Testis (tissue), 3 donors: ENCODE results near the gene SPINK9. TPM values are rescaled to one million over a fixed set of nuclear protein-coding genes. Genes with fewer than 3 reads are reported as not detected.

Experiments
- DNase-seq: peaks from one replicate; pipeline ENCODE4 v3.0.0-alpha.2; 2019
- H3K27ac ChIP-seq, 2 donors: fragments of 200-600 bp; sonication (generic); one replicate each; pipeline ENCODE4 v1.5.1; 2019
- H3K27me3 ChIP-seq: fragments of 200-600 bp; sonication (generic); one replicate; pipeline ENCODE4 v1.5.1; 2019
- H3K36me3 ChIP-seq: fragments of 200-600 bp; sonication (generic); one replicate; pipeline ENCODE4 v1.5.1; 2017; ENCODE audit warnings: low read depth; ENCODE audit errors: missing control alignments
- H3K4me1 ChIP-seq: fragments of 200-600 bp; sonication (generic); one replicate; pipeline ENCODE4 v1.5.1; 2019
- H3K4me3 ChIP-seq, 2 donors: fragments of 200-600 bp; sonication (generic); one replicate each; pipeline ENCODE4 v1.5.1; 2017 to 2019
- H3K9me3 ChIP-seq: fragments of 200-600 bp; sonication (generic); one replicate; pipeline ENCODE4 v1.5.1; 2017
- POLR2A ChIP-seq: fragments of 450-650 bp; IDR thresholded peaks from one replicate; pipeline ENCODE4 v1.6.1; 2017; ENCODE audit warnings: antibody characterized with exemption, mild to moderate bottlenecking, moderate library complexity
- WGBS, 2 donors: methylation state at CpG; one replicate each; pipeline ENCODE4 v1.1.5; 2018; 5-methylcytosine and 5-hydroxymethylcytosine counted together
- intact Hi-C: fragments of 100-400 bp; cut with DNase I; formaldehyde crosslinking; loops from one replicate; pipeline ENCODE4 v1.15.1; 2023; ENCODE audit warnings: low total_unique reads
- polyA plus RNA-seq: library from polyadenylated mRNA; stranded (reverse); fragments of 350-450 nt; fragmentation: Illumina TruSeq; extraction: RNeasy Lipid Tissue Mini Kit (QIAGEN cat#74804); gene quantifications from one replicate; pipeline ENCODE4 v1.2.3, GENCODE V29; 2014; ENCODE audit warnings: low read depth, low replicate concordance; ENCODE audit not compliant: insufficient read depth
- total RNA-seq, 2 donors: library from RNA; depleted of rRNA; stranded (reverse); fragments of >200 nt; gene quantifications; one replicate each; pipeline ENCODE4 v1.2.3, GENCODE V29; 2016
- TF ChIP-seq, protein P1 (sequence below), 3 experiments: fragments of 450-650 bp in 2 of 3; fragments of 200-600 bp in 1 of 3; sonication (generic) in 1 of 3; IDR thresholded peaks; one replicate each; pipeline ENCODE4 v1.5.1; 2016 to 2019; ENCODE audit warnings: antibody characterized with exemption in 3 of 3, mild to moderate bottlenecking in 2 of 3, moderate library complexity in 1 of 3

The SPINK9 gene
- total and polyA plus RNA-seq, 3 donors from 2014 or later = not detected

DNA sequence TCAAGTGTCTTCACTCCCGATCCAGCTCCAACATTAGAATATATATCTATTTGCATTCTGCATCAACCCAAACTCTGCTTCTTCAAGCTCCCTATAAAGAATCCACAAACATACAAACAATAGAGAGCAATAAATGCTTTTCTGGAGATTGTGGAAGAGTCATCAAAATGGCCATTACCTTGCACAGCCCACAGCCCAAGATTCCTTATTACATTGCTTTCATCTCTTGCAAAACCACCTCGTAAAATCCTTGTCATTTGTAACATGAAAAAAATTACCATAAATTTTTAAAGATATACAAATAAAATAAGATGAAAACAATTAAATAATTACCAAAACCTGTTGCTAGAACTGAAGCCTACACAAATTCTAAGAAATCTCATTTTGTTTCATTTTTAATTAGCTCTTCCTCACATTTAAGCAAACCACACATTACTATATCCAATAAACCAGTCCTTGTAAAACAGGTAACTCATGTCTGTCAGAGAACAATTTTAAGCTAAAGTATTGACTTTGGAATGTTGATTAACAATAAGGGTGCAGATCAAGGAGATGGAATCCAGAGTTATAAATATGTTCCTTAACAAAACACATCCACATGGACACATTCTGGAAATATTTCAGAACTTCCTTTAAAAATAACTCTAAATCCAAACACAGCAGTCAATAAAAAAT lies 7.1 kb downstream of the SPINK9 start:
- H3K4me1 ChIP-seq = no peaks in the 10 kb centered on the region
- H3K36me3 ChIP-seq = no peaks in the 10 kb centered on the region
- no peaks in the 10 kb centered on the region for H3K9me3 ChIP-seq
- H3K27ac ChIP-seq = no peak overlapping the region
- WGBS, 2 donors = 88 to 94% methylated on average over 2 of the region's 2 CpGs
- intact Hi-C loops = no loop called here
- no peaks in the 10 kb centered on the region for H3K27me3 ChIP-seq
- no peak overlapping the region for H3K4me3 ChIP-seq
- no peak for DNase-seq
- no peak for TF ChIP-seq POLR2A
- TF ChIP-seq, protein P1, sequence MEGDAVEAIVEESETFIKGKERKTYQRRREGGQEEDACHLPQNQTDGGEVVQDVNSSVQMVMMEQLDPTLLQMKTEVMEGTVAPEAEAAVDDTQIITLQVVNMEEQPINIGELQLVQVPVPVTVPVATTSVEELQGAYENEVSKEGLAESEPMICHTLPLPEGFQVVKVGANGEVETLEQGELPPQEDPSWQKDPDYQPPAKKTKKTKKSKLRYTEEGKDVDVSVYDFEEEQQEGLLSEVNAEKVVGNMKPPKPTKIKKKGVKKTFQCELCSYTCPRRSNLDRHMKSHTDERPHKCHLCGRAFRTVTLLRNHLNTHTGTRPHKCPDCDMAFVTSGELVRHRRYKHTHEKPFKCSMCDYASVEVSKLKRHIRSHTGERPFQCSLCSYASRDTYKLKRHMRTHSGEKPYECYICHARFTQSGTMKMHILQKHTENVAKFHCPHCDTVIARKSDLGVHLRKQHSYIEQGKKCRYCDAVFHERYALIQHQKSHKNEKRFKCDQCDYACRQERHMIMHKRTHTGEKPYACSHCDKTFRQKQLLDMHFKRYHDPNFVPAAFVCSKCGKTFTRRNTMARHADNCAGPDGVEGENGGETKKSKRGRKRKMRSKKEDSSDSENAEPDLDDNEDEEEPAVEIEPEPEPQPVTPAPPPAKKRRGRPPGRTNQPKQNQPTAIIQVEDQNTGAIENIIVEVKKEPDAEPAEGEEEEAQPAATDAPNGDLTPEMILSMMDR (IDR thresholded peaks at IDR 0.05) = no peak

DNA sequence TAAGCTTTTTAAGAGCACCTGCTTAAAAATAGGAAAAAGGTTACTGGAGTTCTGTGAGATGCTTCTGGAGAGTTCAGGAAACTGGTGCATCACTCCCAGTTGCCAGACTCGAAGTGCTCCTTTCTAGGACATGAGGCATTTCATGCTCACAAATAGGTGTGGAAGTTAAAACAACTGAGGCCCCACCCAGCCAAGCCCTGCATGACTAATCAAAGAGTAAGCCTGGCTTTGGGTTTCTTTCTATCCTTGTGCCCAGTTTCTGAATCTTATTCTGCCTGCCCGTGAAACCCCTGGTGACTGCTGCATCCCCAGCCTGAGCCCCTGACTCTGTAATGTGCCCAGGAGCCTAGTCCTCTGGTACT lies 7.7 kb downstream of the SPINK9 start:
- H3K4me1 ChIP-seq = no peaks in the 10 kb centered on the region
- intact Hi-C loops = no loop called here
- H3K36me3 ChIP-seq = no peaks in the 10 kb centered on the region
- H3K27ac ChIP-seq = no peak overlapping the region
- no peak overlapping the region for H3K4me3 ChIP-seq
- TF ChIP-seq, protein P1 (IDR thresholded peaks at IDR 0.05) = no peak
- TF ChIP-seq POLR2A = no peak
- H3K27me3 ChIP-seq = no peaks in the 10 kb centered on the region
- no peaks in the 10 kb centered on the region for H3K9me3 ChIP-seq
- DNase-seq = no peak
- 77 to 85% methylated on average over 2 of the region's 2 CpGs for WGBS, 2 donors

DNA sequence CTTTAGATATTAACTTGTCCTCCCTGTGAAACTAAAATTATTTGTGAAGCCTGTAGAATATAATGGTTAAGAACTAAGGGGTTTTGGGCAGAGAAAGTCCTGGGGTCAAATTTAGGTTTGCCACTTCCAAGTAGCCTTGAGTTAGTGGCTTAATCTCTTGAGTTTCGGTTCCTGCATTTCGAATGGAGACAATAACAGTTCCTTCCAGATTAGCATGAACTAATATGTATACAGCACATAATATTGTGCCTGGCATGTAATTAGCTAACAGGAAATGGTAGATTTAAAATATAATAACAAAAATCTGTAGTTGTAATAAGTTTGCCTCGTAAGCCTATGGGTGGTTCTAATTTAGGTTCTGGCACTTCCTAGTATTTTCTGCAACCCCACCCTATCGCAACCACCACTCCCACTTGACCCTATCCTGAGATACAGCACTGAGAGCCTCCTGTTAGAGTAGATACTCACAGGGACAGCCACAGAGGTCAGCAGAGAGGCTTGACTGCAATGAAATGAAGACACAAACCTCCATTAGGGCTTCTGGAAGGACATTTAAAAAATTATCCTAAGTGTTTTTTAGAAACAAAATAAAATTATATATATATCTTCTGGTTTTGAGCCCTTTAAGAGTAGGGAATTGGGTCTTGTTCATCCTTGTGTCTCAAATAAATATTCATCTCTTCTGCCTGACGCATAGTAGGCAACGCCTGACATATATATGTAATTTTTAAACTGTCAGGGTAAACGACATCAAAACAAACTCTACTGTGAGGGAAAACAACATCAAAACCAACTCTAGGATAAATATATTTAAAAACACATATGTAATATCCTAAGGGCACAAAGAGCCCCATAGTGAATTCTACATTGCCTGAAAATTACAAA lies 8.5 kb downstream of the SPINK9 start:
- H3K27ac ChIP-seq = no peak overlapping the region
- H3K36me3 ChIP-seq = no peaks in the 10 kb centered on the region
- WGBS, 2 donors = 71 to 80% methylated on average over 7 of the region's 7 CpGs
- no peak overlapping the region for H3K4me3 ChIP-seq
- no peaks in the 10 kb centered on the region for H3K27me3 ChIP-seq
- no peaks in the 10 kb centered on the region for H3K4me1 ChIP-seq
- intact Hi-C loops = no loop called here
- no peaks in the 10 kb centered on the region for H3K9me3 ChIP-seq
- DNase-seq = no peak
- TF ChIP-seq, protein P1 (IDR thresholded peaks at IDR 0.05) = no peak
- TF ChIP-seq POLR2A = no peak

DNA sequence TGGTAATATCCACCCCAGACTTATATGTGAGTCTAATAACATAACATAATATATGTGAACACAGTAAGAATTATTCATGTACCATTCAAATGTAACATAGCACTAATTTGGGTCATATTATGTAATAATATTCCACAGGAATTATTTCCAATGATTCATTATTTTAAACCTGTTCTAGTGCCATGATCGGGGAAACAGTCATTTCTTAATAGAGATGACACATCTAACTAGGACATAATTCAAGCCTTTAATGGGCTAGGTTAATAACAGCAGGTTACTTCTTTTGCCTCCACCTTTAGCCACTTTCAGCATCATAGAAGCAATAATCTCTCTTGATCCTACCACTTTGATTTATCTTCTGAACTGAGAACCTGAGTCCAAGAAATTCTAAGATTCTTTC lies 12.3 kb downstream of the SPINK9 start:
- Histone ChIP-seq H3K4me1 (no peaks in the 10 kb centered on the region), H3K27ac (no peak overlapping the region), H3K36me3 (no peaks in the 10 kb centered on the region), H3K9me3 (no peaks in the 10 kb centered on the region), H3K4me3 (no peak overlapping the region), H3K27me3 (no peaks in the 10 kb centered on the region)
- intact Hi-C loops = no loop called here
- TF ChIP-seq, protein P1 (IDR thresholded peaks at IDR 0.05) = no peak
- DNase-seq = no peak
- 91 to 98% methylated on average over 1 of the region's 1 CpG for WGBS, 2 donors
